Gastrocnemius medialis (tissue), 4 donors: ENCODE measurements around the gene ATP9A.

ENCODE experiments used
- POLR2A ChIP-seq, 2 donors: fragments of 450-650 bp; IDR thresholded peaks; one replicate each; pipeline ENCODE4 v1.6.1; 2017; ENCODE audit warnings: antibody characterized with exemption in 2 of 2, mild to moderate bottlenecking in 2 of 2, moderate library complexity in 2 of 2
- TF ChIP-seq, protein P1 (sequence below), 5 experiments: fragments of 450-650 bp in 3 of 5; fragments of 200-600 bp in 2 of 5; sonication (generic) in 2 of 5; IDR thresholded peaks in 4 of 5; conservative IDR thresholded peaks in 1 of 5; 1 replicate in 4 of 5; 2 replicates in 1 of 5; pipeline ENCODE4 v1.5.1; 2016 to 2019; ENCODE audit warnings: antibody characterized with exemption in 5 of 5, mild to moderate bottlenecking in 3 of 5, moderate library complexity in 3 of 5

DNA sequence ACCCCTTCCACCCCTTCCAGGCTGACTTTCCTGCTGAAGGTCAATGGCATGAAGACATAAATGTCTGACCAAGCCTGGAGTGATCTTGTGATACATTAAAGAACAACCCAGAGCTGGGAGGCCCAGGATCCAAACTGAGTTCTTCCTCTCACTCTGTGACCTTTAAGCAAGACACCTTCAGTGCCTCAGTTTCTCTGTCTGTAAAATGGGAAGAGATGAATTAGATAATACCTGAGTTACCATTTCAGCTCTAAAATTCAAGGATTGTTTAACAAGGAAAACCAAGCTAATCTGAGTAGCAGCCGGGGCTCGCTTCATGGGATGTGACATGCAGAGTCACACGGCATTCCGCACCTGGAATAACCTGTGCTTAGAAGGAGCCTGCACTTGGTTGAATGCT, 218.7 kb downstream of the ATP9A start:
- TF ChIP-seq, protein P1, sequence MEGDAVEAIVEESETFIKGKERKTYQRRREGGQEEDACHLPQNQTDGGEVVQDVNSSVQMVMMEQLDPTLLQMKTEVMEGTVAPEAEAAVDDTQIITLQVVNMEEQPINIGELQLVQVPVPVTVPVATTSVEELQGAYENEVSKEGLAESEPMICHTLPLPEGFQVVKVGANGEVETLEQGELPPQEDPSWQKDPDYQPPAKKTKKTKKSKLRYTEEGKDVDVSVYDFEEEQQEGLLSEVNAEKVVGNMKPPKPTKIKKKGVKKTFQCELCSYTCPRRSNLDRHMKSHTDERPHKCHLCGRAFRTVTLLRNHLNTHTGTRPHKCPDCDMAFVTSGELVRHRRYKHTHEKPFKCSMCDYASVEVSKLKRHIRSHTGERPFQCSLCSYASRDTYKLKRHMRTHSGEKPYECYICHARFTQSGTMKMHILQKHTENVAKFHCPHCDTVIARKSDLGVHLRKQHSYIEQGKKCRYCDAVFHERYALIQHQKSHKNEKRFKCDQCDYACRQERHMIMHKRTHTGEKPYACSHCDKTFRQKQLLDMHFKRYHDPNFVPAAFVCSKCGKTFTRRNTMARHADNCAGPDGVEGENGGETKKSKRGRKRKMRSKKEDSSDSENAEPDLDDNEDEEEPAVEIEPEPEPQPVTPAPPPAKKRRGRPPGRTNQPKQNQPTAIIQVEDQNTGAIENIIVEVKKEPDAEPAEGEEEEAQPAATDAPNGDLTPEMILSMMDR (IDR thresholded peaks at IDR 0.05 in 4 of 5, conservative IDR thresholded peaks at IDR 0.05 in 1 of 5): no peak
- TF ChIP-seq POLR2A (IDR thresholded peaks at IDR 0.05): no peak
